HepG2 (cell line): ENCODE measurements around the gene CAMSAP3. TPM values are rescaled to one million over a fixed set of nuclear protein-coding genes. Genes with fewer than 3 reads are reported as not detected.

Experiments
- AHR ChIP-seq: IDR thresholded peaks from 2 replicates; pipeline ENCODE4 v1.6.1; 2018; ENCODE audit warnings: missing genetic modification reagents, missing compliant biosample characterization
- CCAR2 ChIP-seq: fragments of 200-400 bp; formaldehyde crosslinking; optimal IDR thresholded peaks from 2 replicates; pipeline ENCODE3; 2018; ENCODE audit warnings: low read depth, mild to moderate bottlenecking, low read length, moderate library complexity
- FIP1L1 ChIP-seq: fragments of 200-400 bp; formaldehyde crosslinking; IDR thresholded peaks from 2 replicates; pipeline ENCODE4 v1.6.1; 2018; ENCODE audit warnings: low read depth, mild to moderate bottlenecking, low read length, moderate library complexity, borderline replicate concordance; ENCODE audit not compliant: insufficient read depth
- NAIF1 ChIP-seq: sonication (generic); formaldehyde crosslinking; IDR thresholded peaks from 2 replicates; pipeline ENCODE4 v1.5.0; 2020; ENCODE audit warnings: mild to moderate bottlenecking, missing genetic modification reagents, borderline replicate concordance
- NFAT5 ChIP-seq: sonication (generic); formaldehyde crosslinking; IDR thresholded peaks from 2 replicates; pipeline ENCODE4 v1.4.0; 2020; ENCODE audit warnings: missing genetic modification reagents
- RXRB ChIP-seq: IDR thresholded peaks from 2 replicates; pipeline ENCODE4 v1.6.1; 2016; ENCODE audit warnings: borderline replicate concordance, missing genetic modification reagents, missing compliant biosample characterization
- SMAD1 ChIP-seq: sonication (generic); formaldehyde crosslinking; IDR thresholded peaks from 2 replicates; pipeline ENCODE4 v1.4.0; 2020; ENCODE audit warnings: missing genetic modification reagents, low read depth, mild to moderate bottlenecking, borderline replicate concordance
- ZBTB40 ChIP-seq, 2 experiments: fragments of 450-650 bp in 1 of 2; sonication (generic) in 1 of 2; formaldehyde crosslinking in 1 of 2; IDR thresholded peaks; 2 replicates each; pipeline versions ENCODE4 v1.6.1 to v1.8.0; 2016 to 2022; ENCODE audit warnings: antibody characterized with exemption in 1 of 2, mild to moderate bottlenecking in 1 of 2, missing genetic modification reagents in 1 of 2
- ZNF329 ChIP-seq: sonication (generic); formaldehyde crosslinking; IDR thresholded peaks from 2 replicates; pipeline ENCODE4 v1.9.0; 2021; ENCODE audit warnings: low read depth, mild to moderate bottlenecking, missing genetic modification reagents
- ZNF549 ChIP-seq: sonication (generic); formaldehyde crosslinking; IDR thresholded peaks from 2 replicates; pipeline ENCODE4 v1.5.0; 2020; ENCODE audit warnings: missing genetic modification reagents
- ZNF800 ChIP-seq: sonication (generic); formaldehyde crosslinking; IDR thresholded peaks from 2 replicates; pipeline ENCODE4 v1.4.0; 2020; ENCODE audit warnings: missing genetic modification reagents
- polyA plus RNA-seq, 8 experiments: library from polyadenylated mRNA; depleted of rRNA in 3 of 8; stranded (reverse) in 7 of 8; unstranded in 1 of 8; fragments of >200 nt; fragmentation: Illumina TruSeq in 4 of 8; extraction: Trizol in 4 of 8; gene quantifications; 2 replicates each; pipeline versions ENCODE4 v1.2.1 to v1.2.3, GENCODE V29; 2011 to 2016; ENCODE audit warnings: low read depth in 4 of 8, missing spikeins in 1 of 8, mixed read lengths in 1 of 8; ENCODE audit not compliant: insufficient read depth in 1 of 8
- total RNA-seq, 5 experiments: library from RNA; depleted of rRNA; stranded (reverse); fragments of >200 nt; fragmentation: Illumina TruSeq; extraction: Trizol; gene quantifications; 2 replicates each; pipeline ENCODE4 v1.2.3, GENCODE V29; 2016; ENCODE audit warnings: low read depth in 1 of 5

The CAMSAP3 gene
- total and polyA plus RNA-seq, 2 of the 13 experiments (the other 11 are each of a cell fraction or from before 2014, with no cell fraction given): 10.8 to 11.8 TPM

- no peak; the same call in 1 of the 2 replicates for TF ChIP-seq NFAT5
- no peak for TF ChIP-seq FIP1L1
- no peak for TF ChIP-seq ZNF549
- no peak for TF ChIP-seq RXRB (CRISPR knock-in tag)
- no peak for TF ChIP-seq ZBTB40 (IDR thresholded peaks at IDR 0.05)
- peak; percentile 68; the same call in 1 of the 2 replicates for TF ChIP-seq ZBTB40 (CRISPR knock-in tag; IDR thresholded peaks at IDR 0.05)
- no peak for TF ChIP-seq CCAR2
- TF ChIP-seq SMAD1 (CRISPR knock-in tag): no peak
- no peak for TF ChIP-seq ZNF329 (CRISPR knock-in tag)
- TF ChIP-seq AHR (CRISPR knock-in tag): no peak
- no peak for TF ChIP-seq NAIF1
- no peak for TF ChIP-seq ZNF800 (CRISPR knock-in tag)
These were observed 41.2 kb downstream of the CAMSAP3 start, which contains the start of gene STXBP2 (continued) for GRCh38 chr19:7636691-7637373.
